ENCODE data around the gene HIVEP3. TPM values are rescaled to one million over a fixed set of nuclear protein-coding genes. Genes with fewer than 3 reads are reported as not detected.

HIVEP3 gene
- total RNA-seq, 1 donor from 2014 or later = 8.9 TPM

DNA sequence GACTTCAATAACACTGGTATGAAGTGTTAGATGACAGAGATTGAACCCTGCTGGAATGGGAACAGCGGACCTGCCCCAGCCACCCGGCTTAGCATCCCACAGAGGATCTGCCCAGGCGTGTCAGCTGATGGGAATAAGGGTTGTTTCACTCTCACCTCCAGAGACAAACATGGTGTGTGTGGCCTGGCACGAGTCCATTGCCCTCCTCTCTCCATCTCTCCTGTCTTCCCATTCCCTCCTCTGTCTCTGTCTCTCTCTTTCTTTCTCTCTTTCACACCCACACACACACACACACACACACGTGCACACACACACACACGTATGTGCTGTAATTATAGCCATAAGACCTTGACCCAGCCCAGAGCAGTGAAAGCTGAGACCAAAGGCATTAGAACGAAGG, 200.2 kb downstream of the HIVEP3 start:
- DNase-seq (ENCODE audit: low read depth) = no peak
- H3K4me3 Mint-ChIP-seq (ENCODE audit: unreplicated experiment) = no peak overlapping the region
- H3K36me3 ChIP-seq (ENCODE audit: insufficient read depth, low read length) = no peaks in the 10 kb centered on the region
- no peaks in the 10 kb centered on the region for H3K79me2 ChIP-seq (ENCODE audit: insufficient read depth, low read length)
- peaks cover 16% of the 10 kb centered on the region for H3K4me1 Mint-ChIP-seq (ENCODE audit: low read depth, unreplicated experiment)
- no peaks in the 10 kb centered on the region for H3K27me3 ChIP-seq (ENCODE audit: insufficient read depth, low read length)
- FAIRE-seq = no peak
- no peak for TF ChIP-seq EZH2 (IDR thresholded peaks at IDR 0.05; ENCODE audit: insufficient read depth, low read length)
- TF ChIP-seq, protein P1, sequence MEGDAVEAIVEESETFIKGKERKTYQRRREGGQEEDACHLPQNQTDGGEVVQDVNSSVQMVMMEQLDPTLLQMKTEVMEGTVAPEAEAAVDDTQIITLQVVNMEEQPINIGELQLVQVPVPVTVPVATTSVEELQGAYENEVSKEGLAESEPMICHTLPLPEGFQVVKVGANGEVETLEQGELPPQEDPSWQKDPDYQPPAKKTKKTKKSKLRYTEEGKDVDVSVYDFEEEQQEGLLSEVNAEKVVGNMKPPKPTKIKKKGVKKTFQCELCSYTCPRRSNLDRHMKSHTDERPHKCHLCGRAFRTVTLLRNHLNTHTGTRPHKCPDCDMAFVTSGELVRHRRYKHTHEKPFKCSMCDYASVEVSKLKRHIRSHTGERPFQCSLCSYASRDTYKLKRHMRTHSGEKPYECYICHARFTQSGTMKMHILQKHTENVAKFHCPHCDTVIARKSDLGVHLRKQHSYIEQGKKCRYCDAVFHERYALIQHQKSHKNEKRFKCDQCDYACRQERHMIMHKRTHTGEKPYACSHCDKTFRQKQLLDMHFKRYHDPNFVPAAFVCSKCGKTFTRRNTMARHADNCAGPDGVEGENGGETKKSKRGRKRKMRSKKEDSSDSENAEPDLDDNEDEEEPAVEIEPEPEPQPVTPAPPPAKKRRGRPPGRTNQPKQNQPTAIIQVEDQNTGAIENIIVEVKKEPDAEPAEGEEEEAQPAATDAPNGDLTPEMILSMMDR (IDR thresholded peaks at IDR 0.05; ENCODE audit: insufficient read depth, low read depth, low read length) = no peak
- no peak overlapping the region for H3K4me2 ChIP-seq (ENCODE audit: low read length)
- no peak overlapping the region for H3K27ac Mint-ChIP-seq (ENCODE audit: unreplicated experiment)
- H4K20me1 ChIP-seq (ENCODE audit: insufficient read depth, low read length) = no peaks in the 10 kb centered on the region
- H3K4me3 ChIP-seq (ENCODE audit: insufficient read depth, low read depth, low read length) = no peak overlapping the region
- no peaks in the 10 kb centered on the region for H3K9me3 ChIP-seq (ENCODE audit: insufficient read depth, low read depth, low read length)
- no peak overlapping the region for H2AFZ ChIP-seq (ENCODE audit: low read depth, low read length)
- peaks cover 20% of the 10 kb centered on the region for H3K27me3 Mint-ChIP-seq (ENCODE audit: low read depth, unreplicated experiment)
- peaks cover 2% of the 10 kb centered on the region for H3K36me3 Mint-ChIP-seq (ENCODE audit: low read depth, unreplicated experiment)
- no peak overlapping the region for H3K27ac ChIP-seq (ENCODE audit: low read depth, low read length)
- no peak overlapping the region for H3K9ac ChIP-seq (ENCODE audit: low read length)
- peaks cover 16% of the 10 kb centered on the region for H3K4me1 ChIP-seq (ENCODE audit: insufficient read depth, low read length)
- H3K9me3 Mint-ChIP-seq (ENCODE audit: unreplicated experiment) = peaks cover 4% of the 10 kb centered on the region

DNA sequence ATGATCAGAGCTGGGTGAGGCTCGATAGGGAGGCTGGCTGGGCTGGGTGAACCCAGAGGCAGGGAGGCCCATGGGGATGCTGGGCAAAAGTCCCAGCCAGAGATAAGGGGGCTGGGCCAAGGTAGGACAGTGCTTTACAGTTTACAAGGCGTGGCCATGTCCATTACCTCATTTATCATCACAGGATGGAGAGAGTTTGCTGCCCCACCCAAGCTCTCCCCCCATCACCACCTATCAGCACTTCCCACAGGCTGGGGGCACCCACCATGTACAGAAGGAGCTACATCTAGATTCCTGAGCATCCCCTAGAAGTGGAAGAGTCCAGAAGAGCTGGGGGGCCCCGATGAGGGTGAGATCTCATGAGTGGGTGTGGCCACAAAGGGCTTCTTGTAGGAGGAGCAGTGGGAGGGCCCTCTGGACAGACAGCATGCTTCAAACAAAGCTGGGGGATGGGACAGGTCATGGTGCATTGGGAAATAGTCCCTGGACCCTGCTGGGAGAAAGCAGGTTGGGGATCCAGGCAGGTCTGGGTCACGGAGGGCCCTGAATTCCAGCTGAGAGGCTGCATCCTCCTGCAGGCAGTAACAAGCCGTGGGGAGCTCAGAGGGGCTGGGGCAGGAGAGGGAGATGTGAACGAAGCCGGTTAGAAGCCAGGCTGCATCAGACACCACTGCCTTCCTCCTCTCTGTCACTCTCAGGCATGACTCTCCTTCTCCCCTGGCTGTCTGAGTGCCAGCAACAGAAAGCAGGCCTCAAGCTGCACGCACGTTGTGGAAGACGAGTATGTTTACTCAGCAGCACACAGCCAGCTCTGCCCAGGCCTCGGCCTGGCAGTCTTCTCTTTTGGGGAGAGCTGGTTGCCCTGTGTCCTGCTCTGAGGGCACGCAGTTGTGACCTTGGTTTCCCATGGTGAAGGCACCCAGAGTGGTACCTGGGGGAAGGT, 202.3 kb downstream of the HIVEP3 start:
- Histone ChIP-seq H3K36me3 (ENCODE audit: insufficient read depth, low read length) (no peaks in the 10 kb centered on the region), H3K4me2 (ENCODE audit: low read length) (no peak overlapping the region), H3K79me2 (ENCODE audit: insufficient read depth, low read length) (no peaks in the 10 kb centered on the region), H3K27ac (ENCODE audit: low read depth, low read length) (no peak overlapping the region), H2AFZ (ENCODE audit: low read depth, low read length) (no peak overlapping the region), H3K27me3 (ENCODE audit: insufficient read depth, low read length) (no peaks in the 10 kb centered on the region), H4K20me1 (ENCODE audit: insufficient read depth, low read length) (no peaks in the 10 kb centered on the region), H3K9ac (ENCODE audit: low read length) (no peak overlapping the region), H3K4me3 (ENCODE audit: insufficient read depth, low read depth, low read length) (no peak overlapping the region), H3K4me1 (ENCODE audit: insufficient read depth, low read length) (peaks cover 26% of the 10 kb centered on the region), H3K9me3 (ENCODE audit: insufficient read depth, low read depth, low read length) (no peaks in the 10 kb centered on the region)
- Mint-ChIP-seq H3K36me3 (ENCODE audit: low read depth, unreplicated experiment) (peaks cover 2% of the 10 kb centered on the region), H3K4me1 (ENCODE audit: low read depth, unreplicated experiment) (peaks cover 21% of the 10 kb centered on the region), H3K9me3 (ENCODE audit: unreplicated experiment) (peaks cover 4% of the 10 kb centered on the region), H3K4me3 (ENCODE audit: unreplicated experiment) (no peak overlapping the region), H3K27me3 (ENCODE audit: low read depth, unreplicated experiment) (peaks cover 10% of the 10 kb centered on the region), H3K27ac (ENCODE audit: unreplicated experiment) (peak overlapping the region; percentile 15)
- no peak for FAIRE-seq
- no peak for DNase-seq (ENCODE audit: low read depth)
- TF ChIP-seq EZH2 (IDR thresholded peaks at IDR 0.05; ENCODE audit: insufficient read depth, low read length) = no peak
- TF ChIP-seq, protein P1 (IDR thresholded peaks at IDR 0.05; ENCODE audit: insufficient read depth, low read depth, low read length) = no peak

All from astrocyte (in vitro differentiated cells and primary cell).